Lower leg skin (tissue), 3 donors: ENCODE data around the gene ROR2.

Experiments
- CTCF ChIP-seq, 3 donors: fragments of 450-650 bp; IDR thresholded peaks; one replicate each; pipeline ENCODE4 v1.5.1; 2016; ENCODE audit warnings: antibody characterized with exemption in 3 of 3, mild to moderate bottlenecking in 3 of 3, moderate library complexity in 2 of 3
- POLR2A ChIP-seq, 2 donors: fragments of 450-650 bp; IDR thresholded peaks; one replicate each; pipeline ENCODE4 v1.6.1; 2016 to 2017; ENCODE audit warnings: antibody characterized with exemption in 2 of 2, mild to moderate bottlenecking in 1 of 2, moderate library complexity in 1 of 2

GRCh38 chr9:91628892-91629291 lies 321.1 kb downstream of the ROR2 start:
- TF ChIP-seq CTCF (IDR thresholded peaks at IDR 0.05) (no peak), POLR2A (IDR thresholded peaks at IDR 0.05) (no peak)
